IPS-18a (cell line): ENCODE results near the gene DAP.
"Not testable (repeated sequence)": the region's sequence is repeated elsewhere in the genome, so short reads cannot be mapped to it uniquely, and the experiment has no call there.

Source experiments
- H3K27ac ChIP-seq: one replicate; pipeline ENCODE4 v1.5.1; 2013; ENCODE audit warnings: low read length
- H3K27me3 ChIP-seq: one replicate; pipeline ENCODE4 v1.6.1; 2013; ENCODE audit warnings: mild to moderate bottlenecking, low read length; ENCODE audit not compliant: control insufficient read depth, insufficient read depth
- H3K36me3 ChIP-seq: one replicate; pipeline ENCODE4 v1.6.1; 2013; ENCODE audit warnings: low read depth, low read length; ENCODE audit not compliant: control insufficient read depth
- H3K4me1 ChIP-seq: one replicate; pipeline ENCODE4 v1.6.1; 2013; ENCODE audit warnings: low read depth, low read length; ENCODE audit not compliant: control insufficient read depth
- H3K4me3 ChIP-seq: one replicate; pipeline ENCODE4 v1.5.1; 2013; ENCODE audit warnings: low read length
- H3K9ac ChIP-seq: one replicate; pipeline ENCODE4 v1.6.1; 2013; ENCODE audit warnings: mild to moderate bottlenecking, low read length, moderate library complexity
- H3K9me3 ChIP-seq: one replicate; pipeline ENCODE4 v1.6.1; 2013; ENCODE audit warnings: low read depth, low read length; ENCODE audit not compliant: control insufficient read depth

The DAP gene

GRCh38 chr5:10636363-10637142 lies 124.5 kb downstream of the DAP start:
- H3K9ac ChIP-seq, result no peak overlapping the region
- H3K4me1 ChIP-seq, result peaks cover 31% of the 10 kb centered on the region
- no peaks in the 10 kb centered on the region for H3K9me3 ChIP-seq
- no peaks in the 10 kb centered on the region for H3K27me3 ChIP-seq
- H3K4me3 ChIP-seq, result peak overlapping the region; percentile 29
- H3K36me3 ChIP-seq, result no peaks in the 10 kb centered on the region
- no peak overlapping the region for H3K27ac ChIP-seq

DNA sequence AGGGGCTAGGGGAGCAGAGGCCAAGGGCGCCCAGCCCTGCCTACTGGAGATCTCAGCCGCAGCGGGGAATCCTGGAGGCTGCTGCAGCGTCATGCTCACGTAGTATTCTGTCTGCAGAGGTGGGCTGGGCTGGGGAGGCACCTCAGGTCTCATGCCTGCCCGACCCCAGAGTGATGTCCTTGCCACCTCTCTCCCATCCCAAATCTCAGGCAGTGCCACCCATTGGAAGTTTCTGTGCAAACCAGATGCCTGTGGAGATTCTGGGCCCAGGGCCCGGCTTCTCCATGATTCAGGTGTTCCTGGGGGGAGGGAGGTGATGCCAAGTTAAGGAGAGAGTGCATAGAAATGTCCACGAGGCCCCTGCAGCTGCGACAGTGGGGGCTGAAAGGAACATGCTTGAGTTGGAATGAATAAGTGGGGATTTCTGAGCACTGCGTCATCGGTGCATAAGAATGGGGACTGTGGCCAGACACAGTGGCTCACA lies 125.1 kb downstream of the DAP start:
- Histone ChIP-seq H3K9ac (no peak overlapping the region), H3K27me3 (no peaks in the 10 kb centered on the region), H3K4me3 (no peak overlapping the region), H3K9me3 (no peaks in the 10 kb centered on the region), H3K36me3 (no peaks in the 10 kb centered on the region), H3K4me1 (peaks cover 31% of the 10 kb centered on the region), H3K27ac (no peak overlapping the region)

- H3K27me3 ChIP-seq, result no peaks in the 10 kb centered on the region
- H3K9ac ChIP-seq, result no peak overlapping the region
- H3K9me3 ChIP-seq, result no peaks in the 10 kb centered on the region
- no peak overlapping the region for H3K27ac ChIP-seq
- no peak overlapping the region for H3K4me3 ChIP-seq
- H3K36me3 ChIP-seq, result no peaks in the 10 kb centered on the region
- H3K4me1 ChIP-seq, result peaks cover 31% of the 10 kb centered on the region
These were observed 125.7 kb downstream of the DAP start for GRCh38 chr5:10635257-10635866.

DNA sequence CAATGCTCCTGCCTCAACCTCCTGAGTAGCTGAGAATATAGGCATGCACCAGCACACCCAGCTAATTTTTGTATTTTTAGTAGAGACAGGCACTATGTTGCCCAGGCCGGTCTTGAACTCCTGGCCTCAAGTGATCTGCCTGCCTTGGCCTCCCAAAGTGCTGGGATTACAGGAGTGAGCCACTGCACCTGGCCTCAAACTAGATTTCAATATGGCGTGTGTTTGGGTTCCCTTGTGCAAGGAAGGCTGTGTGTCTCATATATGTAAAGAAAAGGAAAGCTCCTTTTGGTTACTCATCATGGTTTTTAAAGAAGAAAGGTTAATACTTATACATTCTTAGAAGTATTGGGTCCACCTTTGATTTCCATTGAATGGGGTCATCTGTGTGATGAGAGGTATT lies 126.5 kb downstream of the DAP start:
- H3K9me3 ChIP-seq, result no peaks in the 10 kb centered on the region
- H3K9ac ChIP-seq, result no peak overlapping the region

GRCh38 chr5:10634050-10634449 lies 127.0 kb downstream of the DAP start:
- Histone ChIP-seq H3K27ac (no peak overlapping the region), H3K36me3 (no peaks in the 10 kb centered on the region), H3K27me3 (no peaks in the 10 kb centered on the region), H3K4me3 (no peak overlapping the region), H3K9me3 (no peaks in the 10 kb centered on the region), H3K9ac (no peak overlapping the region), H3K4me1 (peaks cover 31% of the 10 kb centered on the region)

More for the DNA sequence above, 126.5 kb downstream of the DAP start:
- H3K4me3 ChIP-seq, result no peak overlapping the region
- peaks cover 31% of the 10 kb centered on the region for H3K4me1 ChIP-seq
- no peaks in the 10 kb centered on the region for H3K27me3 ChIP-seq
- no peaks in the 10 kb centered on the region for H3K36me3 ChIP-seq
- H3K27ac ChIP-seq, result no peak overlapping the region

- Histone ChIP-seq H3K9me3 (no peaks in the 10 kb centered on the region), H3K4me1 (peaks cover 31% of the 10 kb centered on the region), H3K36me3 (no peaks in the 10 kb centered on the region), H3K27ac (no peak overlapping the region), H3K9ac (no peak overlapping the region), H3K27me3 (no peaks in the 10 kb centered on the region), H3K4me3 (no peak overlapping the region)
These were observed 127.6 kb downstream of the DAP start for GRCh38 chr5:10633271-10634049.

DNA sequence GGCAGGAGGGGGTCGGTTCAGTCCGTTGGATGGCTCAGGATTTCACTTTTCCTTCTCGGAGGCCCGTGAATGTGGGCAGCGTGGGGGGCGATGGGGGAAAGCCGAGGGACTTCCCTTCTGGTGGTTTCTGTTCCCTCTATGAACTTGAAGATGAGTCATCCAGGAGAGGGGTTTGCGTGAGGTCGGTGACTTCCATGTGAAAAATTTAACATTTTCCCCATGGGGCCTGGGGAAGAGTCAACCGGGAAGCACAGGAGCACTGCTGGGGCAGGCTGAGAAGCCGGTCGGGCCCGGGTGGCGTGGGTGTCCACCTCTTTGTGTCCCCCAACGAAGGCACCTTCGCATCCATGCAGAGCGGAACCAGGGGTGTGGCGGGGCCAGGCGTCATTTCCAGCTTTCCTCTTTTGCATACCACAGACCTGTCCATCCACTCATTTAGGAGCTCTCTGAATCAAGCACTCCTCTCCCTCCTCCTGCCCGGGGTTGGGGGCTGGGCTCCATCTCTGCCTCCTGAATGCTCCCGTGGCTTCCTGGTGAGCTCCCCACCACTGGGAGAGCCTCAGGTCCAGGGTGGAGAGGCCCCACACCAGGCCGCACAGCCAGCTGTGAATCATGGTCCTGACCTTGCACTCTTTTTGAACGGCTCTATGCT lies 128.8 kb downstream of the DAP start:
- H3K4me3 ChIP-seq, result no peak overlapping the region
- H3K9ac ChIP-seq, result no peak overlapping the region
- no peak overlapping the region for H3K27ac ChIP-seq
- H3K4me1 ChIP-seq, result peaks cover 23% of the 10 kb centered on the region
- H3K27me3 ChIP-seq, result no peaks in the 10 kb centered on the region
- H3K9me3 ChIP-seq, result no peaks in the 10 kb centered on the region
- no peaks in the 10 kb centered on the region for H3K36me3 ChIP-seq

DNA sequence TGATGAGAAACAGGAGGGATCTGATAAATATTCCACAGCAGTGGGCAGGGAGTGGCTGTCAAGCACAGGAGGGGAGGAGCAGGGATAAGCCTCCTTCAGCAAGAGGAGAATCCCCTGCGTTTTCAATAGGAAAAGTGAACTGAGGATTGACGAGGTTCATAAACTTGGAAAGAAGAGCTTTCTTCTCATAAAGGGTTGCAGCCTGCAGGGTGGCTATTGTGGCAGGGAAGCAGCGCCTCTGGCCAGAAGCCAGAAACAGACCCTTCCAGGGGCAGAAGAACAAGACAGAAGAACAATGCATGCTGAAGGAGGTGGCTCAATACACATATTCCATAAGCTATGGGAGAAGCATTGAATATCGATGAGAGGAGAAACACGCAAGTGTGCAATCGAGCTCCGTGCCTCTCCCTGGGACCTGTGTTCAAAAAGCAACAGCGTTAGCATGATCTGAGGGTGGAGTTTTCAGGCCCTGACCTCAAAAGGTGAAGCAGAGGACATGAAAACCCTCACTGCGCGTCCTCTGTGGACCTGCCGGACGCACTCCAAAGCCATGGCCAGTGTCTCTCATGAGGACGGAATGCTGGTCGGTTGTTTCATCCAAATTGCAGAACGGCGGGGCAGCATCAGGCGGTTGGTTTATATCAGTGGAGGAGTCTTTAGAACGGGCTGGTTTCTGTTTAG lies 129.6 kb downstream of the DAP start:
- Histone ChIP-seq H3K27me3 (no peaks in the 10 kb centered on the region), H3K9ac (no peak overlapping the region), H3K9me3 (no peaks in the 10 kb centered on the region), H3K4me1 (peaks cover 21% of the 10 kb centered on the region), H3K4me3 (no peak overlapping the region), H3K27ac (no peak overlapping the region), H3K36me3 (no peaks in the 10 kb centered on the region)

DNA sequence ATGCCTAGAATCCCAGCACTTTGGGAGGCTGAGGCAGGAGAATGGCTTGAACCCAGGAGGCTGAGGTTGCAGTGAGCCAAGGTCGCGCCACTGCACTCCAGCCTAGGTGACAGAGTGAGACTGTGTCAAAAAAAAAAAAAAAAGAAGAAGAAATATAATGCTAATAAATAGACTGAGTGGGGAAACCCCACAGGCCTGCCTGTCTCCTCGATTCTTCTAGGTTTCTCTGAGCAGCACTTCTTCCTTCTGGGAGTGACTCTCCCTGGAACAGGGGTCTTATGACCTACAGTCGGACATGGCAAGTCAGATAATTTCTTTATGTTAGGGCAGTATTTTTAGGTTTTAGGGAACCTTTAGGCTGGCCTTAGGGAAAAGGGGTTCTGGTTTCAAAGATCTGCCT lies 130.3 kb downstream of the DAP start:
- not testable (repeated sequence) for H3K9ac ChIP-seq, H3K27me3 ChIP-seq
- H3K4me1 ChIP-seq, result peaks cover 15% of the 10 kb centered on the region

DNA sequence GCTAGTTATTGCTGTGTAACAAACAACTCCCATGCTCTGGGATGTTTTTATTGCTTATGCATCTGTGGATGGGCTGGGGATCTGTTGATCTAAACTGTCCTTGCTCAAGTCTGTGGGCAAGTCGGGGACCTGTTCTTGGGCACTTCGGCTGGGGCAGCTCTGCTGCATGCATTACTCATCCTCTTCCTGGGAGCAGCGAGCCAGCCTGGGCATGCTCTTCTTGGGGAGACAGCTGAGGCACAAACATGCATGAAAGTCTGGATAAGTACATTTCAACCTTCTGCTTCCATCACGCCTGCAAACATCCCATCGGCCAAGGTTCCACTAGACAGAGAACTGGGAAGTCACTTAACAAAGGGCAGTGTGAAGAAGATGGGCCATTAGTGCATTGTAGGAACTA lies 130.9 kb downstream of the DAP start:
- Histone ChIP-seq H3K9me3 (no peaks in the 10 kb centered on the region), H3K4me1 (peaks cover 9% of the 10 kb centered on the region), H3K9ac (no peak overlapping the region), H3K36me3 (no peaks in the 10 kb centered on the region), H3K27me3 (no peaks in the 10 kb centered on the region), H3K4me3 (no peak overlapping the region), H3K27ac (no peak overlapping the region)

More for the DNA sequence above, 130.3 kb downstream of the DAP start:
- not testable (repeated sequence) for H3K27ac ChIP-seq, H3K36me3 ChIP-seq, H3K4me3 ChIP-seq, H3K9me3 ChIP-seq

- H3K27ac ChIP-seq, result no peak overlapping the region
- no peaks in the 10 kb centered on the region for H3K9me3 ChIP-seq
- H3K36me3 ChIP-seq, result no peaks in the 10 kb centered on the region
- H3K27me3 ChIP-seq, result no peaks in the 10 kb centered on the region
- peaks cover 6% of the 10 kb centered on the region for H3K4me1 ChIP-seq
- no peak overlapping the region for H3K9ac ChIP-seq
- no peak overlapping the region for H3K4me3 ChIP-seq
These were observed 131.4 kb downstream of the DAP start for GRCh38 chr5:10629682-10630081.
